ENCODE results near the gene GLMP. TPM values are rescaled to one million over a fixed set of nuclear protein-coding genes. Genes with fewer than 3 reads are reported as not detected.

The GLMP gene
- total RNA-seq, 2 donors from 2014 or later = 14.9 to 19.0 TPM

- no peaks in the 10 kb centered on the region for H3K9me3 Mint-ChIP-seq
- DNase-seq (no peak), ATAC-seq (replicated peaks in 1 of 2) (no peak)
- peaks cover 0 to 4% of the 10 kb centered on the region in 2 donors for H3K36me3 Mint-ChIP-seq (ENCODE audit: insufficient read depth in 2 of 2)
- peaks cover 8% of the 10 kb centered on the region for H3K27me3 Mint-ChIP-seq (ENCODE audit: low read depth)
- no peak overlapping the region for H3K27ac Mint-ChIP-seq
- no peak overlapping the region for H3K4me3 Mint-ChIP-seq
- H3K4me1 Mint-ChIP-seq (ENCODE audit: low read depth) = peaks cover 21% of the 10 kb centered on the region
Observed at GRCh38 chr1:156244126-156244525, 51.4 kb downstream of the GLMP start.

GRCh38 chr1:156242738-156243137, 52.7 kb downstream of the GLMP start:
- H3K36me3 Mint-ChIP-seq (ENCODE audit: insufficient read depth in 2 of 2) = peaks cover 4 to 8% of the 10 kb centered on the region in 2 donors
- ATAC-seq (replicated peaks in 1 of 2) = no peak
- H3K4me3 Mint-ChIP-seq = no peak overlapping the region
- peaks cover 8% of the 10 kb centered on the region for H3K27me3 Mint-ChIP-seq (ENCODE audit: low read depth)
- H3K27ac Mint-ChIP-seq = no peak overlapping the region
- no peaks in the 10 kb centered on the region for H3K9me3 Mint-ChIP-seq
- no peak for DNase-seq
- H3K4me1 Mint-ChIP-seq (ENCODE audit: low read depth) = peaks cover 21% of the 10 kb centered on the region

Other genes starting within 250 kb of the GLMP start
- 10 to 100 TPM; 31.4 to 42.6 TPM for gene UBQLN4, start 241.9 kb downstream of the GLMP start, total RNA-seq
- gene LAMTOR2, start 240.9 kb downstream of the GLMP start, total RNA-seq = 10 to 100 TPM; 58.7 to 61.8 TPM
- under 1 TPM; 0.53 to 0.95 TPM for gene RAB25, start 234.5 kb downstream of the GLMP start, total RNA-seq
- under 1 TPM; 0.31 to 0.97 TPM for gene MEX3A, start 213.2 kb downstream of the GLMP start, total RNA-seq
- gene LMNA, start 181.0 kb downstream of the GLMP start, total RNA-seq = 100 to 1,000 TPM; 125 to 159 TPM
- gene SEMA4A, start 142.1 kb downstream of the GLMP start, total RNA-seq = 10 to 100 TPM; 63.7 to 80.3 TPM
- gene SLC25A44, start 101.6 kb downstream of the GLMP start, total RNA-seq = 10 to 100 TPM; 52.3 to 71.0 TPM
- 100 to 1,000 TPM; 122 to 127 TPM for gene PMF1, start 82.7 kb downstream of the GLMP start, total RNA-seq
- gene BGLAP, start 53.5 kb downstream of the GLMP start, total RNA-seq = 1 to 10 TPM; 6.8 to 7.4 TPM
- 10 to 100 TPM in 1 of 2 donors, 1 to 10 TPM in 1; 9.6 to 10.4 TPM for gene PAQR6, start 47.6 kb downstream of the GLMP start, total RNA-seq
- 10 to 100 TPM; 77.0 to 79.7 TPM for gene SMG5, start 12.9 kb downstream of the GLMP start, total RNA-seq
- 10 to 100 TPM; 18.7 to 23.9 TPM for gene TMEM79, start 11.4 kb downstream of the GLMP start, total RNA-seq
- gene VHLL, start 3.6 kb upstream of the GLMP start, total RNA-seq = under 1 TPM; 0.65 to 0.91 TPM
- gene CCT3, start 42.6 kb upstream of the GLMP start, total RNA-seq = 100 to 1,000 TPM; 183 to 221 TPM
- gene TSACC, start 42.8 kb upstream of the GLMP start, total RNA-seq = under 1 TPM in 1 of 2 donors, not detected in 1; 0.94 TPM
- gene RHBG, start 73.5 kb upstream of the GLMP start, total RNA-seq = not detected
- 10 to 100 TPM; 73.3 to 86.8 TPM for gene MEF2D, start 205.1 kb upstream of the GLMP start, total RNA-seq

All from activated T-cell treated with anti-CD3 and anti-CD28 coated beads, Interleukin-2, amount 50 U/mL, for 72 hours (primary cell).